ENCODE results near the gene RNF223.

RNF223 gene

GRCh38 chr1:1116701-1117468 lies 42.8 kb upstream of the RNF223 start:
- Histone ChIP-seq H3K4me1 (ENCODE audit: insufficient read depth, low read length) (peaks cover 2% of the 10 kb centered on the region; the same call in 1 of the 2 replicates), H3K9ac (ENCODE audit: low read depth, low read length) (no peak overlapping the region), H3K27ac (ENCODE audit: low read length) (no peak overlapping the region)

GRCh38 chr1:1115786-1116700 lies 41.9 kb upstream of the RNF223 start, which contains the start of gene C1orf159:
C1orf159 (minus strand) TSS chr1:1116089; CDS start chr1:1091543, 24,546 bp downstream.
- H3K27me3 ChIP-seq (ENCODE audit: insufficient read depth, low read length) = peaks cover 27% of the 10 kb centered on the region
- H3K9me3 ChIP-seq (ENCODE audit: insufficient read depth, low read depth, low read length) = no peaks in the 10 kb centered on the region; the same call in 1 of the 2 replicates

More at GRCh38 chr1:1116701-1117468, 42.8 kb upstream of the RNF223 start:
- Histone ChIP-seq H3K27me3 (ENCODE audit: insufficient read depth, low read length) (peaks cover 31% of the 10 kb centered on the region), H3K4me3 (ENCODE audit: low read length) (peak overlapping the region; percentile 56; the same call in 1 of the 2 replicates), H3K9me3 (ENCODE audit: insufficient read depth, low read depth, low read length) (no peaks in the 10 kb centered on the region; the same call in 1 of the 2 replicates), H3K36me3 (ENCODE audit: insufficient read depth, low read depth, low read length) (peaks cover 5% of the 10 kb centered on the region; the same call in 1 of the 2 replicates)

GRCh38 chr1:1115136-1115785 lies 41.2 kb upstream of the RNF223 start:
- H3K9ac ChIP-seq (ENCODE audit: low read depth, low read length) = peak overlapping the region; percentile 53; the same call in 1 of the 2 replicates
- peak overlapping the region; percentile 67; the same call in 1 of the 2 replicates for H3K4me3 ChIP-seq (ENCODE audit: low read length)
- peaks cover 2% of the 10 kb centered on the region; the same call in 1 of the 2 replicates for H3K4me1 ChIP-seq (ENCODE audit: insufficient read depth, low read length)
- no peak overlapping the region for H3K27ac ChIP-seq (ENCODE audit: low read length)
- peaks cover 5% of the 10 kb centered on the region; the same call in 1 of the 2 replicates for H3K36me3 ChIP-seq (ENCODE audit: insufficient read depth, low read depth, low read length)
- peaks cover 24% of the 10 kb centered on the region for H3K27me3 ChIP-seq (ENCODE audit: insufficient read depth, low read length)
- H3K9me3 ChIP-seq (ENCODE audit: insufficient read depth, low read depth, low read length) = no peaks in the 10 kb centered on the region; the same call in 1 of the 2 replicates

More at GRCh38 chr1:1115786-1116700, 41.9 kb upstream of the RNF223 start, which contains the start of gene C1orf159:
- peaks cover 5% of the 10 kb centered on the region; the same call in 1 of the 2 replicates for H3K36me3 ChIP-seq (ENCODE audit: insufficient read depth, low read depth, low read length)
- no peak within 1 kb of the TSS for H3K27ac ChIP-seq (ENCODE audit: low read length)
- H3K4me1 ChIP-seq (ENCODE audit: insufficient read depth, low read length) = peaks cover 2% of the 10 kb centered on the region; the same call in 1 of the 2 replicates
- H3K4me3 ChIP-seq (ENCODE audit: low read length) = peak within 1 kb of the TSS; percentile 67; the same call in 1 of the 2 replicates
- H3K9ac ChIP-seq (ENCODE audit: low read depth, low read length) = peak within 1 kb of the TSS; percentile 53; the same call in 1 of the 2 replicates

- Histone ChIP-seq H3K36me3 (ENCODE audit: insufficient read depth, low read depth, low read length) (peaks cover 5% of the 10 kb centered on the region; the same call in 1 of the 2 replicates), H3K9ac (ENCODE audit: low read depth, low read length) (no peak overlapping the region), H3K4me3 (ENCODE audit: low read length) (peak overlapping the region; percentile 67; the same call in 1 of the 2 replicates), H3K4me1 (ENCODE audit: insufficient read depth, low read length) (peaks cover 2% of the 10 kb centered on the region; the same call in 1 of the 2 replicates), H3K27me3 (ENCODE audit: insufficient read depth, low read length) (peaks cover 24% of the 10 kb centered on the region), H3K27ac (ENCODE audit: low read length) (no peak overlapping the region), H3K9me3 (ENCODE audit: insufficient read depth, low read depth, low read length) (no peaks in the 10 kb centered on the region; the same call in 1 of the 2 replicates)
These were observed 40.3 kb upstream of the RNF223 start for GRCh38 chr1:1114431-1114830.

GRCh38 chr1:1112237-1112985 lies 38.3 kb upstream of the RNF223 start:
- Histone ChIP-seq H3K4me1 (ENCODE audit: insufficient read depth, low read length) (peaks cover 2% of the 10 kb centered on the region; the same call in 1 of the 2 replicates), H3K9ac (ENCODE audit: low read depth, low read length) (no peak overlapping the region), H3K9me3 (ENCODE audit: insufficient read depth, low read depth, low read length) (no peaks in the 10 kb centered on the region; the same call in 1 of the 2 replicates), H3K27me3 (ENCODE audit: insufficient read depth, low read length) (peaks cover 4% of the 10 kb centered on the region), H3K27ac (ENCODE audit: low read length) (no peak overlapping the region), H3K4me3 (ENCODE audit: low read length) (no peak overlapping the region), H3K36me3 (ENCODE audit: insufficient read depth, low read depth, low read length) (peaks cover 5% of the 10 kb centered on the region; the same call in 1 of the 2 replicates)

- H3K9ac ChIP-seq (ENCODE audit: low read depth, low read length) = no peak overlapping the region
- H3K36me3 ChIP-seq (ENCODE audit: insufficient read depth, low read depth, low read length) = peaks cover 5% of the 10 kb centered on the region; the same call in 1 of the 2 replicates
- H3K27ac ChIP-seq (ENCODE audit: low read length) = no peak overlapping the region
- H3K27me3 ChIP-seq (ENCODE audit: insufficient read depth, low read length) = no peaks in the 10 kb centered on the region
- no peak overlapping the region for H3K4me3 ChIP-seq (ENCODE audit: low read length)
- H3K4me1 ChIP-seq (ENCODE audit: insufficient read depth, low read length) = peaks cover 2% of the 10 kb centered on the region; the same call in 1 of the 2 replicates
- no peaks in the 10 kb centered on the region; the same call in 1 of the 2 replicates for H3K9me3 ChIP-seq (ENCODE audit: insufficient read depth, low read depth, low read length)
These were observed 37.6 kb upstream of the RNF223 start for GRCh38 chr1:1111516-1112236.

GRCh38 chr1:1110561-1110971 lies 36.5 kb upstream of the RNF223 start:
- peaks cover 2% of the 10 kb centered on the region; the same call in 1 of the 2 replicates for H3K4me1 ChIP-seq (ENCODE audit: insufficient read depth, low read length)
- H3K9ac ChIP-seq (ENCODE audit: low read depth, low read length) = no peak overlapping the region
- H3K9me3 ChIP-seq (ENCODE audit: insufficient read depth, low read depth, low read length) = peaks cover 6% of the 10 kb centered on the region
- H3K27ac ChIP-seq (ENCODE audit: low read length) = no peak overlapping the region
- peaks cover 5% of the 10 kb centered on the region; the same call in 1 of the 2 replicates for H3K36me3 ChIP-seq (ENCODE audit: insufficient read depth, low read depth, low read length)
- no peaks in the 10 kb centered on the region for H3K27me3 ChIP-seq (ENCODE audit: insufficient read depth, low read length)
- H3K4me3 ChIP-seq (ENCODE audit: low read length) = no peak overlapping the region

- no peak overlapping the region for H3K9ac ChIP-seq (ENCODE audit: low read depth, low read length)
- H3K4me1 ChIP-seq (ENCODE audit: insufficient read depth, low read length) = peaks cover under 1% of the 10 kb centered on the region; the same call in 1 of the 2 replicates
- no peak overlapping the region for H3K27ac ChIP-seq (ENCODE audit: low read length)
- peaks cover 5% of the 10 kb centered on the region; the same call in 1 of the 2 replicates for H3K36me3 ChIP-seq (ENCODE audit: insufficient read depth, low read depth, low read length)
- no peak overlapping the region for H3K4me3 ChIP-seq (ENCODE audit: low read length)
- no peaks in the 10 kb centered on the region for H3K27me3 ChIP-seq (ENCODE audit: insufficient read depth, low read length)
- peaks cover 6% of the 10 kb centered on the region for H3K9me3 ChIP-seq (ENCODE audit: insufficient read depth, low read depth, low read length)
These were observed 35.6 kb upstream of the RNF223 start for GRCh38 chr1:1109743-1110142.

- H3K4me1 ChIP-seq (ENCODE audit: insufficient read depth, low read length) = no peaks in the 10 kb centered on the region
These were observed 32.6 kb upstream of the RNF223 start for GRCh38 chr1:1106510-1107221.

More at GRCh38 chr1:1106510-1107221, 32.6 kb upstream of the RNF223 start:
- Histone ChIP-seq H3K36me3 (ENCODE audit: insufficient read depth, low read depth, low read length) (no peaks in the 10 kb centered on the region), H3K27me3 (ENCODE audit: insufficient read depth, low read length) (no peaks in the 10 kb centered on the region), H3K4me3 (ENCODE audit: low read length) (no peak overlapping the region), H3K9me3 (ENCODE audit: insufficient read depth, low read depth, low read length) (peaks cover 6% of the 10 kb centered on the region; the same call in 1 of the 2 replicates), H3K9ac (ENCODE audit: low read depth, low read length) (no peak overlapping the region), H3K27ac (ENCODE audit: low read length) (no peak overlapping the region)
